Measurements from ENCODE around the gene RIOK1.

DNA sequence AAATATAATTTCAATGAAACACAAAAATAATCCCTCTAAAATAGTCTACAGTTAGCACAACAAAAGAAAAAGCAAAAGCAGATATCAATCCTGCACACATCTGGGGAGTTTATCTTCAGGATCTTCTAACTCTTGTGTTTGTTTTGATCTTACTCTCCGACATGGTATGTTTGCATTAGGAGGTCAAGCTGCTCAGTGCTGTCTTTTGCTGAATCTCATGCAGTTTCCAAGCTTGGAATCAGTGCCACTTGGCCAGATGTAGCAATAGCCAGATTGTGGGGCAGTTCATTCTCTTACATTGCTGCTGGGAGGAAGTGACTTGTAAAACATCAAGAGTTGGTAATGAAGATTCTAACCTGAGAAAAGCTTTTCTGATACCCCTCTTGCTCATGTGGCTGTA is 29.5 kb downstream of the RIOK1 start:
- TF ChIP-seq CTCF (IDR thresholded peaks at IDR 0.05 in 4 of 5, conservative IDR thresholded peaks at IDR 0.05 in 1 of 5) = no peak
- TF ChIP-seq POLR2A (IDR thresholded peaks at IDR 0.05) = no peak
